Caco-2 (cell line): ENCODE results near the gene OVOL2. TPM values are rescaled to one million over a fixed set of nuclear protein-coding genes. Genes with fewer than 3 reads are reported as not detected.

Source experiments
- BruUV-seq: library from RNA; stranded (reverse); fragments of 400-500 nt; replicated peaks from 2 replicates; lab custom pipeline; 2021; lab: Mats Ljungman, UMichigan
- CTCF ChIA-PET: fragments of 300-600 bp; sonication (Branson Sonifier 250); formaldehyde crosslinking; loops from one replicate; lab custom pipeline; 2022; ENCODE audit warnings: antibody characterized with exemption; lab: Charles Lee
- POLR2A ChIA-PET: fragments of 300-600 bp; sonication (Branson Sonifier 250); formaldehyde crosslinking; loops from one replicate; lab custom pipeline; 2022; ENCODE audit warnings: antibody characterized with exemption; lab: Charles Lee
- DNase-seq, 2 experiments: peaks; one replicate each; pipeline versions ENCODE4 v3.0.0 to v3.0.0-alpha.2; 2020 to 2022
- H3K27me3 ChIP-seq: replicated peaks from 2 replicates; pipeline ENCODE4 v1.6.0; 2011; ENCODE audit warnings: low read length; ENCODE audit not compliant: control insufficient read depth, insufficient read depth
- H3K36me3 ChIP-seq: 2 replicates; pipeline ENCODE4 v1.5.1; 2011; ENCODE audit warnings: low read length; ENCODE audit not compliant: control insufficient read depth, insufficient read depth
- H3K4me1 ChIP-seq: fragments of 250-450 bp; sonication (Bioruptor Pico); 2 replicates; pipeline ENCODE4 v1.5.1; 2020; ENCODE audit warnings: mild to moderate bottlenecking
- H3K4me3 ChIP-seq: 2 replicates; pipeline ENCODE4 v1.5.1; 2011; ENCODE audit warnings: low read depth, mild to moderate bottlenecking, control low read depth, low read length
- H3K9me3 ChIP-seq: fragments of 250-450 bp; sonication (Bioruptor Pico); 2 replicates; pipeline ENCODE4 v1.5.1; 2020; ENCODE audit warnings: mild to moderate bottlenecking, moderate library complexity
- H3K27ac Mint-ChIP-seq: one replicate; pipeline ENCODE4 v1.8.0; 2022; ENCODE audit warnings: mixed read lengths; ENCODE audit not compliant: unreplicated experiment
- H3K27me3 Mint-ChIP-seq: one replicate; pipeline ENCODE4 v1.8.0; 2022; ENCODE audit warnings: mixed read lengths; ENCODE audit not compliant: insufficient read depth, unreplicated experiment
- H3K36me3 Mint-ChIP-seq: one replicate; pipeline ENCODE4 v1.8.0; 2022; ENCODE audit warnings: mild to moderate bottlenecking, mixed read lengths; ENCODE audit not compliant: insufficient read depth, unreplicated experiment
- H3K4me1 Mint-ChIP-seq: one replicate; pipeline ENCODE4 v1.8.0; 2022; ENCODE audit warnings: low read depth, mixed read lengths; ENCODE audit not compliant: unreplicated experiment
- H3K4me3 Mint-ChIP-seq: one replicate; pipeline ENCODE4 v1.8.0; 2022; ENCODE audit warnings: mild to moderate bottlenecking, moderate library complexity, mixed read lengths; ENCODE audit not compliant: unreplicated experiment
- H3K9me3 Mint-ChIP-seq: one replicate; pipeline ENCODE4 v1.8.0; 2022; ENCODE audit warnings: mixed read lengths; ENCODE audit not compliant: unreplicated experiment
- intact Hi-C: fragments of 100-400 bp; cut with micrococcal nuclease; formaldehyde crosslinking; loops from one replicate; pipeline ENCODE4 v1.10.0; 2022; ENCODE audit not compliant: unreplicated experiment
- total RNA-seq: library from RNA; stranded (reverse); gene quantifications from 2 replicates; pipeline ENCODE4 v1.2.3, GENCODE V29; 2022
- TF ChIP-seq, protein P1 (sequence below), 2 experiments: fragments of 200-600 bp in 1 of 2; IDR thresholded peaks; 1 replicate in 1 of 2; 2 replicates in 1 of 2; pipeline versions ENCODE4 v1.5.1 to v1.8.0; 2011 to 2022; ENCODE audit warnings: antibody characterized with exemption in 1 of 2, control low read depth in 1 of 2, inconsistent platforms in 1 of 2, low read depth in 1 of 2, low read length in 1 of 2, mild to moderate bottlenecking in 1 of 2, moderate library complexity in 1 of 2; ENCODE audit not compliant: insufficient read depth in 1 of 2, severe bottlenecking in 1 of 2, unreplicated experiment in 1 of 2

The OVOL2 gene
- total RNA-seq, 1 experiment from 2014 or later, result 8.8 TPM

DNA sequence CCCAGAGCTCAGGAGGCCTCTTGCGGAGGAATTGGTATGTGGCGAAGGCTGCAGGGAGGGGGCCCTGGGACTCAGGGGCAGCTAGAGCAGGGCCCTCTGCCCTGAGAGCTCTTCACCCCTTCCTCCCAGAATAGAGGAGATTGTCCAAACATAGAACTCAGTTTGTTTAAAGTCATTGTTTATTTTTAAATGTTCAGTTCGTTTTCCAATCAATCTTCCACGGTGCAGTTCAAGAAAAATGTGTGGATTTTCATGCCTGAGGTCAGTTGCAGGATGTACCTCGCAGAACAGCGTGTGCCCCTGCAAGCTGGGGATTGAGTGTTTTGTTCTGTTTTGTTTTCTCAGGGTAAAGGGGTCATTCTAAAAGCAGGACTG lies 51.7 kb downstream of the OVOL2 start:
- H3K27ac Mint-ChIP-seq, result no peak overlapping the region
- Histone ChIP-seq H3K9me3 (no peaks in the 10 kb centered on the region), H3K27me3 (no peaks in the 10 kb centered on the region), H3K4me1 (peaks cover 46% of the 10 kb centered on the region), H3K36me3 (no peaks in the 10 kb centered on the region; the same call in 1 of the 2 replicates), H3K4me3 (no peak overlapping the region)
- peaks cover 15% of the 10 kb centered on the region for H3K4me1 Mint-ChIP-seq
- intact Hi-C loops, result no loop called here
- no peaks in the 10 kb centered on the region for H3K27me3 Mint-ChIP-seq
- no TSS peak for BruUV-seq
- no peak overlapping the region for H3K4me3 Mint-ChIP-seq
- no peaks in the 10 kb centered on the region for H3K9me3 Mint-ChIP-seq
- TF ChIP-seq, protein P1, sequence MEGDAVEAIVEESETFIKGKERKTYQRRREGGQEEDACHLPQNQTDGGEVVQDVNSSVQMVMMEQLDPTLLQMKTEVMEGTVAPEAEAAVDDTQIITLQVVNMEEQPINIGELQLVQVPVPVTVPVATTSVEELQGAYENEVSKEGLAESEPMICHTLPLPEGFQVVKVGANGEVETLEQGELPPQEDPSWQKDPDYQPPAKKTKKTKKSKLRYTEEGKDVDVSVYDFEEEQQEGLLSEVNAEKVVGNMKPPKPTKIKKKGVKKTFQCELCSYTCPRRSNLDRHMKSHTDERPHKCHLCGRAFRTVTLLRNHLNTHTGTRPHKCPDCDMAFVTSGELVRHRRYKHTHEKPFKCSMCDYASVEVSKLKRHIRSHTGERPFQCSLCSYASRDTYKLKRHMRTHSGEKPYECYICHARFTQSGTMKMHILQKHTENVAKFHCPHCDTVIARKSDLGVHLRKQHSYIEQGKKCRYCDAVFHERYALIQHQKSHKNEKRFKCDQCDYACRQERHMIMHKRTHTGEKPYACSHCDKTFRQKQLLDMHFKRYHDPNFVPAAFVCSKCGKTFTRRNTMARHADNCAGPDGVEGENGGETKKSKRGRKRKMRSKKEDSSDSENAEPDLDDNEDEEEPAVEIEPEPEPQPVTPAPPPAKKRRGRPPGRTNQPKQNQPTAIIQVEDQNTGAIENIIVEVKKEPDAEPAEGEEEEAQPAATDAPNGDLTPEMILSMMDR (IDR thresholded peaks at IDR 0.05; ENCODE audit: insufficient read depth in 1 of 2, low read depth in 1 of 2, low read length in 1 of 2, severe bottlenecking in 1 of 2, unreplicated experiment in 1 of 2), result no peak
- POLR2A ChIA-PET, result no interaction called here
- H3K36me3 Mint-ChIP-seq, result peaks cover 9% of the 10 kb centered on the region
- DNase-seq, result no peak
- CTCF ChIA-PET, result no interaction called here

DNA sequence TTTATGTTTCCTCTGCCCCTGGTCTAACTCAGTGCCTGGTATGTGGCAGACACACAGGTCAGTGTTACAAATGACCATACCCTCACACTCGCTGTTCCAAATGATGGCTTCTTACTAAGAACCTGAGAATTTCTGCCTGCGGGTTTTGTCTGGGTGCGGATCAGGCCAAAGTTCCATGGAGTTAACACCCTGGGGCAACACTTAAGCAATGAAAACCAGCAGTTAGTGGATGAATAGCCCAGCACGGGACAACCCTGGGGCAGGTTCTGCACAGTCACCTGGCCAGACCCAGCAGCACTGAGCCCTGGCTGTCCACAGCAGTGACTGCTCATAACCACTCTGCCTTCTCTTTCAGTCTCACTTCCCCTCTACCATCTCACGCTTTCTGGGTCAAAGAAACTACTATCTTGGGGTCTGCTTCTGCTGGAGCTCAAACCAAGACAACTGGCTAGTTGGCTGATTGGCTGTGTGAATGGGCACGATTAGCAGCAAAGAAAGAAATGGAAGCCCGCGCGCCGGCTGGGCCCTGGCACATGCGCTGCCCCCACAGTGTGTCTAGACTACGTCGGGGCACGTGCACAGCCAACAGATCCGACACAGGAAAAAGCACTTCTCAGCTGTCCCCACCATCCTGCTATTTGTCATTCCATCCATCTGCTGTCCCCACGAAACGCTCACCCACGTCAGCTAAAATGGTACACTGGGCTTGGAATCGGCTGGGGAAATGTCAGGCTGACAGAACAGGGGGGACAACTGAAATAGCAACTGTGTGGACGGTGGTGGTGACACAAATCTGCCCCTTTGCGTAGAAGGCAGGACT lies 52.3 kb downstream of the OVOL2 start:
- peaks cover 19% of the 10 kb centered on the region for H3K4me1 Mint-ChIP-seq
- no peak overlapping the region for H3K27ac Mint-ChIP-seq
- Histone ChIP-seq H3K27me3 (no peaks in the 10 kb centered on the region), H3K4me3 (no peak overlapping the region), H3K36me3 (no peaks in the 10 kb centered on the region; the same call in 1 of the 2 replicates), H3K9me3 (no peaks in the 10 kb centered on the region), H3K4me1 (peaks cover 50% of the 10 kb centered on the region)
- no peaks in the 10 kb centered on the region for H3K9me3 Mint-ChIP-seq
- H3K36me3 Mint-ChIP-seq, result peaks cover 6% of the 10 kb centered on the region
- no peak overlapping the region for H3K4me3 Mint-ChIP-seq
- no TSS peak for BruUV-seq
- no peaks in the 10 kb centered on the region for H3K27me3 Mint-ChIP-seq
- POLR2A ChIA-PET, result no interaction called here
- CTCF ChIA-PET, result no interaction called here
- intact Hi-C loops, result no loop called here
- TF ChIP-seq, protein P1 (IDR thresholded peaks at IDR 0.05; ENCODE audit: insufficient read depth in 1 of 2, low read depth in 1 of 2, low read length in 1 of 2, severe bottlenecking in 1 of 2, unreplicated experiment in 1 of 2), result no peak
- DNase-seq, result peak; percentile 21 to 72

DNA sequence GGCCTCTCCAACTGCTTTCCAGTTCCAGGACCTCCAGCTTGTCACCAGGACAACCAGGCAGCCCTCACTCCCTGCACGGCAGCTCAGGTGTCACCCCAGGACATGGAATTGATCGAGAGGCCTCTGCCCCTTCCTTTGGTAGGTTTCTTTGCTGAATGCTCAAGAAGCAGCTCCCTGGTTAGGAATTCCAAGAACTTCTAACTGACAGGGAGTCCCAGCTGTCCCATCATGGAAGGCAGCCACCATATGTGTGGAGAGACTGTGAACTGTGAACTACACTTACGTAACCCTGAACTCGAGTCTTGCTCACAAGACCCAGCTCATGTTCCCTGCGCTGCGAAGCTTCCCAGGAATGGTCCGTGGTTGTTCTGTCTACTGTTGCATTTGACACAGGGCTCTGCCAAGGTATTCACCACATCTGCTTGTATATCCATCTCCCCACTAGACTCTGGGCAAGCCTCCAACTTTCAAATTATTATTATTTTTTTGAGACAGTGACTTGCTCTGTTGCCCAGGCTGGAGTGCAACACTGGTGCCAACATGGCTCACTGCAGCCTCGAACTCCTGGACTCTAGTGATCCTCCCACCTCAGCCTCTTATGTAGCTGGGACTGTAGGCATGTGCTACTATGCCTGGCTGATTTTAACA lies 53.2 kb downstream of the OVOL2 start:
- DNase-seq, result no peak
- ChIA-PET POLR2A (interaction anchor here (0.6 kb wide), 1 partner anchor 38 kb away, joined by 4 read pairs; no protein-coding TSS in a partner anchor), CTCF (interaction anchor here (0.5 kb wide), 1 partner anchor 46 kb away, joined by 4 read pairs; no protein-coding TSS in a partner anchor)
- Histone ChIP-seq H3K4me3 (no peak overlapping the region), H3K9me3 (no peaks in the 10 kb centered on the region), H3K27me3 (no peaks in the 10 kb centered on the region), H3K36me3 (no peaks in the 10 kb centered on the region; the same call in 1 of the 2 replicates), H3K4me1 (peaks cover 50% of the 10 kb centered on the region)
- H3K36me3 Mint-ChIP-seq, result peaks cover 6% of the 10 kb centered on the region
- H3K27me3 Mint-ChIP-seq, result no peaks in the 10 kb centered on the region
- intact Hi-C loops, result loop anchor here (5.0 kb wide), 1 partner anchor 273 kb away; no protein-coding TSS in a partner anchor
- no peak overlapping the region for H3K27ac Mint-ChIP-seq
- H3K9me3 Mint-ChIP-seq, result no peaks in the 10 kb centered on the region
- H3K4me1 Mint-ChIP-seq, result peaks cover 23% of the 10 kb centered on the region
- TF ChIP-seq, protein P1 (IDR thresholded peaks at IDR 0.05; ENCODE audit: insufficient read depth in 1 of 2, low read depth in 1 of 2, low read length in 1 of 2, severe bottlenecking in 1 of 2, unreplicated experiment in 1 of 2), result no peak
- BruUV-seq, result no TSS peak
- no peak overlapping the region for H3K4me3 Mint-ChIP-seq
